ENCODE measurements around the gene ADAMTS13.

The ADAMTS13 gene

DNA sequence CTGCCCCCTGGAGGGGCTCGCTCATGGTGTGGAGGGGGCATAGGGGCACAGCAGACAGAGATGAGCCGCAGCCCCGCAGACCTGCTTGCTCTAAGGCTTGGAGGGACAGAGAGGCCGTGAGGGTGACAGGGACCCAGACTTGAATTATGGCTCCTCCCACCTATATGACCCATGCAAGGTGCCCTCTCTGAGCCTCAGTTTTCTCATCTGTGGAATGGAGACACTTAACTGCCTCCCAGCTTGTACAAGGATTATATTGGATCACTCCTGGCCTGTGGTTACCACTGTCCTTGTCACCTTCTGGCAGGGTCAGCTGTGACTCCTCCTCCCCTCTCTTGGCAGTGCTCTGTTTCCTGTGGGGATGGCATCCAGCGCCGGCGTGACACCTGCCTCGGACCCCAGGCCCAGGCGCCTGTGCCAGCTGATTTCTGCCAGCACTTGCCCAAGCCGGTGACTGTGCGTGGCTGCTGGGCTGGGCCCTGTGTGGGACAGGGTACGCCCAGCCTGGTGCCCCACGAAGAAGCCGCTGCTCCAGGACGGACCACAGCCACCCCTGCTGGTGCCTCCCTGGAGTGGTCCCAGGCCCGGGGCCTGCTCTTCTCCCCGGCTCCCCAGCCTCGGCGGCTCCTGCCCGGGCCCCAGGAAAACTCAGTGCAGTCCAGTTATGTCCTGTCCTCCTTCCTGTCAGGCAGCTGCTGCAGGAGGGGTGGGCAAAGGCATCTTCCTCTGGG is 32.9 kb downstream of the ADAMTS13 start:
- no peak for DNase-seq (ENCODE audit: low read depth)

DNA sequence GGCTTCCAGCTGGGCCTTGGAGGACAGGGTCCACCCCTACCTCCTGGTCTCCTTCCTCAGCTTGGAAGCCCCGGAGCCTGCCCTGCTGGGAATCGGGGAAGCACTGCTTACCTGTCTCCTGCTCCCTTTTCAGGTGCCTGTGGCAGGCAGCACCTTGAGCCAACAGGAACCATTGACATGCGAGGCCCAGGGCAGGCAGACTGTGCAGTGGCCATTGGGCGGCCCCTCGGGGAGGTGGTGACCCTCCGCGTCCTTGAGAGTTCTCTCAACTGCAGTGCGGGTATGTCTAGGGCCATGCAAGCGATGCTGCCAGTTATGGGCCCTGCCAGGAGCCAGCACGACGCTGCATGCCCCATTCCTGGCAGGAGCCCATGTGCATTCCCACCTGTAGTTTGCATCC is 33.8 kb downstream of the ADAMTS13 start:
- no peak for DNase-seq (ENCODE audit: low read depth)

DNA sequence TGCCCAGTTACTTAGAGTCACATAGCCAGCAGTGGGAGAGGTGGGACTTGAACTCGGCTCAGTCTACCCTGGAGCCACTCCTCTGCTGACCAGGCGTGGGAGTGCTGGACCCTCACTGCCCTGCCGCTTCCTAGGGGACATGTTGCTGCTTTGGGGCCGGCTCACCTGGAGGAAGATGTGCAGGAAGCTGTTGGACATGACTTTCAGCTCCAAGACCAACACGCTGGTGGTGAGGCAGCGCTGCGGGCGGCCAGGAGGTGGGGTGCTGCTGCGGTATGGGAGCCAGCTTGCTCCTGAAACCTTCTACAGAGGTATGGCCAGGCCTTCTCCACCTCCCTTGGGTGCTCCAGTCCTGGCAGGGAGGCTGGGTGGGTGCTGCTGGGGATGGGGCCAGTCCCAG is 34.2 kb downstream of the ADAMTS13 start:
- DNase-seq (ENCODE audit: low read depth), result no peak

DNA sequence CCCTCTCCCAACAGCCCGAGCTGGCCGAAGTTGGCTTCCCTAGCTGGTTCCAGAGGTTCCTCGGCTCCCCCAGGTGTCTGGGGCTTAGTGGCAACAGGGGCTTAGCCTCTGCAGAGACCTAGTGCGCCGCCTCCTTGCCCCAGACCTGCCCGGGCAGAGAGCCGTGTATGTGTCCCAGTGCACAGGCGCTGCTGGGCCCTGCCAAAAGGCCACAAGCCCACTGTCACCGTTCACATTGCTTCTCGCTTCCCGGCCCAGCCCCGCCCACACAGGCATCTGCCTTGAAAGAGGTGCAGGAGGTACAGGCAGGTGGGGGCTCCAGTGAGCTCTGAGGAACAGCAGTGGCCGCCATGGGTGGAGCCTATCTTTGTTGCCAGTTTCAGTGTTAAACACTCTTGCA is 35.1 kb downstream of the ADAMTS13 start:
- no peak for DNase-seq (ENCODE audit: low read depth)

DNA sequence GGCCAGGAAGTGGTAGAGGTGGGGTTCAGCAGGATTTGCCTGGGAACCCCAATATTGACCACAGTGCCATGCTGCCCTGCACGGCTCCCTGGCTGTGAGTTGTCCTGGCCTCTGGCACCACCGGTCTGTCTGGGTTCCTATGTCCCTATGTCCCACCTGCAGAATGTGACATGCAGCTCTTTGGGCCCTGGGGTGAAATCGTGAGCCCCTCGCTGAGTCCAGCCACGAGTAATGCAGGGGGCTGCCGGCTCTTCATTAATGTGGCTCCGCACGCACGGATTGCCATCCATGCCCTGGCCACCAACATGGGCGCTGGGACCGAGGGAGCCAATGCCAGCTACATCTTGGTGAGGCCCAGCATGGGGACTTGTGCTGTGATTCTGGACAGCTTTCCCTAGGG is 35.6 kb downstream of the ADAMTS13 start:
- DNase-seq (ENCODE audit: low read depth), result no peak

DNA sequence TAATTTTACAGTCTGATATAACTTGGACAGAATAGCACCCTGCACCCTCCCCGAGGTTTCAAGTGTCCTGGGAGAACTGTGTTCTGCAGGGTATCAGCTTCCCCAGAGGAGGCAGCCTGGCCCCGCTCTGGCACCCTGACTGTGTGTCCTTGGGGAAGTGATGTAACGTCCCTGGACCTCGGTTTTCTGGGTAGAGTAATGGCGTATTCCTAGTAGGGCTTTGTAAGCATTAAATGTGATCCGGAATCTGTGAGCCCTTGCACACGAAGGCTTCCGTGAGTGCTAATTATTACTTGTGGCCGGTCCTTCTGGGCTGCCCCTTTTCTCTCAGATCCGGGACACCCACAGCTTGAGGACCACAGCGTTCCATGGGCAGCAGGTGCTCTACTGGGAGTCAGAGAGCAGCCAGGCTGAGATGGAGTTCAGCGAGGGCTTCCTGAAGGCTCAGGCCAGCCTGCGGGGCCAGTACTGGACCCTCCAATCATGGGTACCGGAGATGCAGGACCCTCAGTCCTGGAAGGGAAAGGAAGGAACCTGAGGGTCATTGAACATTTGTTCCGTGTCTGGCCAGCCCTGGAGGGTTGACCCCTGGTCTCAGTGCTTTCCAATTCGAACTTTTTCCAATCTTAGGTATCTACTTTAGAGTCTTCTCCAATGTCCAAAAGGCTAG is 36.6 kb downstream of the ADAMTS13 start:
- DNase-seq (ENCODE audit: low read depth), result no peak

DNA sequence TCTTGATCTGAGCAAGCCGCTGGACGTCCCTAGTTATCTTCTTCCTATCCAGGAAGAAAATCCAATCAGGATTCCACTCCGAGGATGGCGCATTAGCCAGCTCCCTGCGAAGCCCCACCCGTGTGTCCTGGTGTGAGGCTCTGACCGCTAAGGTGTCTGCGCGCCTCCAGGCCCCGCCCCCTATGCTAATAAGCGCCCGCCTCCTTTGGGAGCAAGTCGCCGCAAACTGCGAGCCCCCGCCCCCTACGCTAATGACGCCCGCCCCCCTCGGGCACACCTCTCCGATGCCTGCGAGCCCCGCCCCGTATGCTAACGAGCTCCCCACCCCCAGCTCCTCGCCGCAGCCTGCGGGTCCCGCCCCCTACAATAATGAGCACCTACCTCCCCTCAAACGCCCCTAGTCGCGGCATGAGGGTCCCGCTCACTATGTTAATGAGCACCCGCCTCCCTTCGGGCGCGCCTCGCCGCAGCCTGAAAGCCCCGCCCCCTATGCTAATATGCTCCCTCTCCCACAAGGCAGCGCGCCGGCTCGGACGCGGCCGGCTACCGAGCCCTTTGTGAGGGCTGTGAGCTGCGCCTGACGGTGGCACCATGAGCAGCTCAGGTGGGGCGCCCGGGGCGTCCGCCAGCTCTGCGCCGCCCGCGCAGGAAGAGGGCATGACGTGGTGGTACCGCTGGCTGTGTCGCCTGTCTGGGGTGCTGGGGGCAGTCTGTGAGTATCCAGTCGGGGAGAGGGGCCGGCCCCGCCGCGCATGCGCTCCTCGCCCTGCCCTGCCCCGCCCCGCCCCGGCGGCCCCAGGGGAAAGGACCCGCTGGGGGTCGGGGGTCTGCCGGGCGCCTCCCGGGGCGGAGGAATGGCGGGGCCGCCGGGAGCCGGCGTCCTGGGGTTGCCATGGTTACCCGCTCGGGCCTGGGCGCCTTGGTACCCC is 37.6 kb downstream of the ADAMTS13 start, which contains the start of gene CACFD1:
CACFD1 (plus strand) TSS at position 503 of the 929 bp plus-strand sequence; CDS start at position 592, 89 bp downstream.
- peak; percentile 51 for DNase-seq (ENCODE audit: low read depth)

DNA sequence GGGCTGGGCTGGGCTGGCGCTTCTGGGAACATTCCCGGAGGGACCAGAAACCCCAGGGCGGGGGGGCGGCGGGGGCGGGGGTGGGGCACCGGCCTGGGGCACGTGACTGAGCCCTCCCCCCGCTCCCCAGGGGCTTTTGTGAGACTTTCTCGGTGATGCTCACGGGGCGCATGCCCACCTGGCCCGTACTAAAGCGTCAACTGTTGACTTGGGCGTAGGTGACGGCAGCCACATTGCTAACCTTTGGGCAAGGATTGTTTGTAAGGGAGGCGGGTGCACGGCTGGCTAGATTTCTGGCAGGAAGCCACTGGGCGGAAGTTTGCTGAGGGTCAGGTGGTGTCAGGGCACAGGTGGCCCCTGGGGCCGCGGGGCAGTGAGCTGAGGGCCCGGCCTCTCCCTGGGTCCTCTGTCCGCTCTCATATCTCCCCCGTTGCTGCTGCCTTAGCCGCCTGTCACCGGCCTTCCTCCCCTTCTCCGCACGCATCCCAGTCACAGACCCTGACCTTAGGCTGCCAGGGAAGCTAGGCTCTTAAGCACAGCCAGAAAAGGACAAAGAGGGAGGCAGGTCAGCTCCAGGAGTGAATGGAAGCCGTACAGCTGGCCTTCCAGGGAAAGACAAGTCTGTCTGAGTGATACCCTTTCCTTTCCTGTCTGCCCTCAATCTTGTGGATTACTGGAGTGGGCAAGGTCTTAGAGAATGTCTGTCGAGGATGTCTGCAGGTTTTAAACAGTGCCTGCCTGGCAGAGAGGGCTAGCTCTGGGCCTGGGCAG is 38.4 kb downstream of the ADAMTS13 start:
- DNase-seq (ENCODE audit: low read depth), result no peak

DNA sequence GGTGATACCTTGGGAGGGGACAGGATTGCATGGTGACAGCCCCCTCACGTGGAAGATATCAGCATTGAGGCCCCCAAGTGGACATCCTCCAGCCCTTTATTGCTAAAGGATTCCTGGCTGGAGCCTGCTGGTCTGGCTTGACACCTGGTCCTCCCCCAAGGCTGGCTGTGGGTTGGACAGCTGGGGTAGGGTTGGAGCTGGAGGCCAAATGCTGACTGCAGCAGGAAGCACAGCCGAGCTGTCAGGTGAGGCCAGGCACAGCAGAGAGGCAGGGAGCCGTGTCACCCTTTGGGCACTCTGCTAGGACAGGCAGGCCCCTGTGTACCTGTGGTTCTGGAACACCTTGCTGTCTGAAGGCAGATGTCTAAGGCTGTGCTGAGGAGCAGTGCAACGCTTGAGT is 39.8 kb downstream of the ADAMTS13 start:
- no peak for DNase-seq (ENCODE audit: low read depth)

DNA sequence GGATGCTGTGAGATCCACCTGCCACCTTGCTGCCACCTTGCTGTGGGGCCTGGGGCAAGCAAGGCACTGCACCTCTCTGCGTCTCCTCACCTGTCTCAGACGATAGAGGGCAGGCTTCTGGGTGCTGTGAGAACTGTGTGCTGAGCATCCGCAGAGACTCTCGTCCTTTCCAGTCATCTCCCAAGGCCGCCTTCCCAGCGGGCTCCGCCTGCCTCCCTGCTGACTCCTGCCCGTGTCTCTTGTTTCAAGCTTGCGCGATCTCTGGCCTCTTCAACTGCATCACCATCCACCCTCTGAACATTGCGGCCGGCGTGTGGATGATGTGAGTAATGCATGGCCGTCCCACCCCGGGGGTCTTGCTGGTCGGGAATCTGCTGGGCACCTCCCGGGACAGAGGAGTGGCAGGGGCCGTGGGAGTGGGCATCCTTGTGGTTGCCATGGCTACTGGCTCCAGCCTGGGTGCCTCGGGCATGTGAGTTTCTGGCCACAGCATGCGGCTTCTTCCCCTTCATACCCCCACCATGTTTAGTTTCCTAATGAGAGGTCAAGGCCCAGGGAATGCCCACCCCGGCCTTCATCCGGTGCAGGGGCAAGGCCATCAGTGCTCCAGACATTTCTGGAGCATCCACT is 41.2 kb downstream of the ADAMTS13 start:
- DNase-seq (ENCODE audit: low read depth), result no peak

DNA sequence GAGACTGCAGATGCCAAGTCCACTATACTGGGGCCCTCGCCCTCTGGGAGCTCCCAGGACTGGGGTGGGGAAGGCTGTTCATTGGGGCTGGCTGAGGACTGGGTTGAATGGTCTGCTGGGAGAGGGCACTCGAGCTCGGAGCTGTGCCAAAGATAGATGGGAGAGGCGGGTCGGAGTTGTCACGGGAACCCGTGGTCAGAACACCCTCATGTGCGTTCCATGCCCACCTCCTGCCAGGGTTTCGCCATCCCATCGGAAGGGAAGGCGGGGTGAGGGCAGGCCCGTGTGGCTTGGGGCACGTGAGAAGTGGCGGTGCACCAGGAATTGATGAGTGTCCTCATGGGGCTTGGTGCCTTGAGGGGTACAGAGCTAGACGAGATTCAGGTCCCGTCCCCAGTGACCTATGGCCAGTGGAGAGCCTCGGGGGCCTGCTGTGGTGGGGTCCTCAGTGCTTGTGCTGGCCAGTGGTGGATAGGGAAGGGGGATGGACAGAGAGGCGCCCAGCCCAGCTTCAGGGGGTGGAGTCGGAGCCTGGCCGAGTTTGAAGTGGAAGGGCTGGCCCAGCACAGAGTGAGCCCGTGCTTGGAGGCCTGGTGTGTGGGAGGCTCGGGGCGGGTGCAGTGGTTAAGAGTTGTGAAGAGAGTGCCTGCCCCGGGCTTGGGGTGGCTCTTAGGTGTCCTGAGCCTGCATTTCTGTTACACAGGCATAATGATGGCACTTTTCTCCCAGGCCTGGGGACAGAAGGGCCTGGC is 41.9 kb downstream of the ADAMTS13 start:
- no peak for DNase-seq (ENCODE audit: low read depth)

DNA sequence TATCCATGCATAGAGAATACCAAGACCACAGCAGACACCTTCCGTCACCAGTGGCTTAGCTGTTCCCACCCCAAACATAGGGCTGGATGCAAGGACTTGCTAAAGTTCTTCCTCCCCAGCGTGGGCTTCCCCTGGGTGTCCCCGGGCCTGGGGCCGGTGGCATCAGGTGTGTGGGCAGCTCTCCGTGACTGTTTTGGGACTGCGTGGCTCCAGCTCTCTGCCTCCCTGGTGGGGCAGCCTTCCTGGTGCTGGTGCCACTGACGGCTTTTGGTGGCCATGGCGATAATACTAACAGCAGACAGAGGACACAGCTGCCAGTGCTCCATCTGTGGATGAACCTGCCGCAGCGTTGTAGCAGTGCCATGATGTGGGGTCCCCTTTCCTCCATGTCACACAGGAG is 42.5 kb downstream of the ADAMTS13 start:
- DNase-seq (ENCODE audit: low read depth), result no peak

DNA sequence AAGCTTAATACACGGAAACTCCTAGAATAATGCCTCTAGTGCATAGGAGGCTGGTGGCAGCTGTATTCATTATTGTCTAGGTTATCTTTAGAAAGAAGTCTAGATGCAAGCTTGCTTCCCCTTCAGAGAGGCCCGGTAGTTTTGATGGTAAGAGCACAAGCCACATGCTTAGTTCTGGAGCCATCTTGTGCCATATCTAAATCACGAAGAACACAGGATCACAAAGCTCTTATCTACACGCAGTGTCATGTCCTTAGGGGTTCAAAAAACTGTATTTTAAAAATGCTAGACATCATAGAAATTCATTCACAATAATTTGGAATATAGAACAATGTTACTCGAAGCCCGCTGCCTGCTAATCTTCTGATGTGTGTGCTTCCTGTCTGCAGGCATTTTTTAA is 43.8 kb downstream of the ADAMTS13 start:
- DNase-seq (ENCODE audit: low read depth), result no peak

DNA sequence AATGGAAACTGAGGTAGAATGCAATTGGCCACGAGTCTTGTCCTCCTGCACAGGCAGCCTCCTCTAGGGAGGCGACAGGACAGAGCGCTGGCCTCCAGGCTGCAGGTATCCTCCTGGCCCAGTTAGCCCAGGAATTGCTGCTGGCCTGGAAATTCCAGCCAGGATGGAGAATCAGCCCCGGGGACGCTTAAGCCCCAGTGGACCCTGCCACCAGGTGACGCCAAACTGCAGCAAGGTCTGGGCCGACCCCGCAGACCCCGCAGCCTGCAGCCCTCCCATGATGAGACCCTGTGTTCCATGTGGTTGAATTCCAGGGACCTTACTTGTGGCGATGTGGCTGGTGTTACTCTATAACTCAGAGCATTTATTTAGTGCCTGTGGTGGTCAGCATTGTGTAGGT is 44.9 kb downstream of the ADAMTS13 start:
- DNase-seq (ENCODE audit: low read depth), result no peak

DNA sequence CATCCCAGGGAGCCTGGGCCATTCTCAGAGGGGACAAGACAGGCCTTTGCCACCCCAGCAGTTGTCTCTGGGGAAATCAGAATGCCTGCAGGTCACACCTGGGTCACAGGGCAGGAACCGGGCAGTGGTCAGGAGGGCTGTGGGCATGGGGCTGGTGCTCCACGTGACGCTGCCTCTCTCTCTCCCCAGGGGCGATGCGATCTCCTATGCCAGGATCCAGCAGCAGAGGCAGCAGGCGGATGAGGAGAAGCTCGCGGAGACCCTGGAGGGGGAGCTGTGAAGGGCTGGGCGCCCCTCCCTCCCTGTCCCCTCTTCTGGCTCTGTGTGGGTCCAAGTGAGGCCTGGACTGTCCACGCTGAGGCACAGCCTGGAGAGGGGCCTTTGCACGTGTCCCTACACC is 46.2 kb downstream of the ADAMTS13 start:
- no peak for DNase-seq (ENCODE audit: low read depth)

DNA sequence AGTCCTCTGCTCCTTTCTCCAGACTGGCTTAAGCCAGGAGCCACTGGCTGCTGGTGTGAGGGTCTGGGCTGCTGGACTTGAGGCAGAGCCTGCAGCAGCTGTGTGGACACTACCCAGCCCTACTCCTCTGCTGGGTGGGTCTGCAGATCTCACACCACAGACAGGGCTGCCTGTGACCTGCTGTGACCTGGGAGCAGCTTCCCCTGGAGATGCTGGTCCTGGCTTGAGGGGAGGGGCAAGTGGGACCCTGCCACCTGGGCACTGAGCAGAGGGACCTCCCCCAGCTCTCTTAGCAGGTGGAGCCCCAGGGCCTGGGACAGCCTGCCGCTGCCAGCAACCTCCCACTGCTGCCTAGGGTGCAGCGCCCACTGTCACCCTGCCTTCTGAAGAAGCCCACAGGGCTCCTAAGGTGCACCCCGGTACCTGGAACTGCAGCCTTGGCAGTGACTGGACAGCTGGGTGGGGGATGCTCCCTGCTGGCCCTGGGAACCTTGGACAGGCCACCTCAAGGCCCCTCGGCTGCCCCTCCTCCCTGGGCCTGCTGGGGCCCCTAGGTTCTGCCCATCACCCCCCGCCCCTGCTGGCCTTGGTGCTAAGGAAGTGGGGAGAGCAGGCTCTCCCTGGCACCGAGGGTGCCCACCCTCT is 46.7 kb downstream of the ADAMTS13 start:
- no peak for DNase-seq (ENCODE audit: low read depth)

DNA sequence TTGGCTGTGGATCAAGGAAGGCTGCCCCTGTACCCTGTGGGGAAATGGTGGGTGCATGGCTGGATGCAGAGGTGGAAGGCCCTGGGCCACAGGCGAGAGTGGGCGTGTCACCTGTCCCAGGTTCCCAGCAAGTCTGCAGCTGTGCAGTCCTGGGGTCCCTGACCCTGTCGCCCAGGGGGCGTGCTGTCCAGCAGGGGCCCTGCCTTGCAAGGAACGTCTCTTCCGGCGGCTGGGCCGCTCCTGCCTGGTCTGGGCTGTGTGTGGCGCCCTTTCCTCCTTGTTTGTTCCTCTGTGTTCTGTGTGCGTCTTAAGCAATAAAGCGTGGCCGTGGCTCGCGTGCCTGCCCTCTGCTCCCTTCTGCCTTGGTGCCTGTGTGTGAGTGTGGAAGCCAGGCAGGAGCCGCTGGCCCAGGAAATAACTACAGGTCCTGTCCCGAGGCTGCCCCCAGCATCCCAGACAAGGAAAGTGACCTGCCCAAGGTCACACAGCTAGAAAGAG is 48.3 kb downstream of the ADAMTS13 start:
- no peak for DNase-seq (ENCODE audit: low read depth)

DNA sequence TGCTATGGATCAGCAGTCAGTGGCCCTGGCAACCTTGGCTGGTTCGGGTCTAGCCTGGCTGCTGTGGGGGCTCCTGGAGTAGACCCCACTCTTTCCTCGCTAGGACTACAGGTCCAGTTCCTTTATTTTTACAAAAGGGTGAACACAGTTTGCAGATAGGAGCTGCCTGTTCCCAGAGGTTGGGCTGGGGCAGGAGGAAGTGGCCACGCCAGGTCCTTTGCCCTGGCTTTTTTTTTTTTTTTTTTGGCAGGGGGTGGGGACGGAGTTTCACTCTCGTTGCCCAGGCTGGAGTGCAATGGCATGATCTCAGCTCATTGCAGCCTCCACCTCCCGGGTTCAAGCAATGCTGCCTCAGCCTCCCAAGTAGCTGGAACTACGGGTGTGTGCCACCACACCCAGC is 48.8 kb downstream of the ADAMTS13 start:
- no peak for DNase-seq (ENCODE audit: low read depth)

DNA sequence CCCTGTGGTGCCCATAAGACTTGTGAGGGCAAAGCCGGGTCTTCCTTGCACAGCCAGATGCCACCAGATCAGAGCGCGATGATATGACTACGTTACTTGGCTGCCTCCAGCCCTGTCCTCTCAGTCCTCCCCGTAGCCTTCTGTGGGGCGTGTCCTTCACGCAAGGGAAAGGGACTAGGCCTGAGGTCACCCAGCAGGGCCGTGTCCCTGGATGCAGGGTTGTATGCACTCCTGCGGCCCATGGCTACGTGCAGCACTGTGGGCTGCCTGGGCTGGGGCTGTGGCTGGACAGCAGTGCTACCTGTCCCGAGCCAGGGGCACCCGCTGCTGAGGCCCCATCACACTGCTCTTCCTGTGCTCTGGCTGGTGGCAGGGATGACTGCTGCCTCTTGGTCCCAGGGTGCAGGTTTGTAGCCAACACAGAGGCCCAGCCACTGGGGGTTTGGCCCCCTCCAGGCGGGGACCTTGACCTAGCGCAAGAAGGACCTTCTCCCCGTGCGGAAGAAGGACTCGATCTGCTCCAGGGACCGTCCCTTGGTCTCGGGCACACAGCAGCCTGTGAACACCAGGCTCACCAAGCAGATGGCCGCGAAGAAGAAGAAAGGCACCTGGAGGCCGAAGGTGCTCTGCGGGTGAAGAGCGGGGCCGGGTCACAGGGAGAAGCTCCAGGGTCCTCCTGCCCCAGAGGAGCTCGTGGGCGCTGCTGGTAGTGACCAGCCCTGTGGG is 49.5 kb downstream of the ADAMTS13 start:
- no peak for DNase-seq (ENCODE audit: low read depth)

Measured in non-pigmented ciliary epithelial cell (primary cell).